ENCODE data around the gene TTYH1. TPM values are rescaled to one million over a fixed set of nuclear protein-coding genes. Genes with fewer than 3 reads are reported as not detected.

The TTYH1 gene
- total RNA-seq, 1 experiment from 2014 or later: not detected

DNA sequence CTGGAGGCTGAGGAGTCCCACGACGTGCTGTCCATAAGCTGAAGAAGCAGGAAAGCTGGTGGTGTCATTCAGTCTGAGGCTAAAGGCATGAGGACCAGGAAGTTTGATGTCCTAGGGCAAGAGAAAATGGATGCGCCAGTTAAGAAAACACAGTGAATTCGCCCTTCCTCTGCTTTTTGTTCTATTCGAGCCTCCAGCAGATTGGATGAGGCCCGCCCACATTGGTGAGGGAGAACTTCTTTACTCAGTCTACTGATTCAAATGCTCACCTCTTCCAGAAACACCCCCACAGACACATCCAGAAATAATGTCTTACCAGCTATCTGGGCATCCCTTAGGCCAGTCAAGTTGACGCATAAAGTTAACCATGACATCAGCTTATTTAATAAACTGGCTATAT, 7.5 kb upstream of the TTYH1 start:
- Histone ChIP-seq H3K27me3 (replicated peaks) (no peaks in the 10 kb centered on the region), H3K36me3 (no peaks in the 10 kb centered on the region), H3K4me3 (no peak overlapping the region), H3K9me3 (replicated peaks) (no peaks in the 10 kb centered on the region), H3K27ac (no peak overlapping the region), H3K4me1 (replicated peaks) (no peaks in the 10 kb centered on the region)
- no peak for DNase-seq (ENCODE audit: low read depth in 1 of 2, low spot score in 2 of 2)

DNA sequence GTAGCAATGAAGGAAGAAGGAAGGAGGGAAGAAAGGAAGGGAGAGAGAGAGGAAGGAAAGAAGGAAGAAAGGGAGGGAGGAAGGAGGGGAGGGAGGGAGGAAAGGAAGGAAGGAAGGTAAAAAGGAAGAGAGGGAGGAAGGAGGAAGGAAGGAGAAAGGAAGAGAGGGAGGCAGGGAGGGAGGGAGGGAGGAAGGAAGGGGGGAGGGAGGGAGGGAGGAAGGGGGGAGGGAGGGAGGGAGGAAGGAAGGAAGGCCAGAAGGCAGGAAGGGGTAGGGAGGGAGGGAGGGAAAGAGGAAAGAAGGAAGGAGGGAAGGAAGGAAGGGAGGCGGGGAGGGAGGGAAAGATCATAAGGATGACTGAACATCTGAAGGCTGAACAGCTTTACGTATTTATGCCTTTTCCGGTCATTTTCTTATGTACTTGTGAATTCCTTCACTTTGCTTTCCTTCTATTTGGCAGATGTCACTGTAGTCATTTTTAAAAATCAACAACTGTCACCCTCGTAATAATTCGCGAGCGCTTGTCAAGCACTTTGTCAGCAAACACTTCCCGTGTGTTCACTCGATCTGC, 6.7 kb upstream of the TTYH1 start:
- Histone ChIP-seq H3K27me3 (replicated peaks) (no peaks in the 10 kb centered on the region), H3K9me3 (replicated peaks) (no peaks in the 10 kb centered on the region), H3K4me3 (no peak overlapping the region), H3K4me1 (replicated peaks) (no peaks in the 10 kb centered on the region), H3K36me3 (no peaks in the 10 kb centered on the region), H3K27ac (no peak overlapping the region)
- DNase-seq (ENCODE audit: low read depth in 1 of 2, low spot score in 2 of 2): no peak

DNA sequence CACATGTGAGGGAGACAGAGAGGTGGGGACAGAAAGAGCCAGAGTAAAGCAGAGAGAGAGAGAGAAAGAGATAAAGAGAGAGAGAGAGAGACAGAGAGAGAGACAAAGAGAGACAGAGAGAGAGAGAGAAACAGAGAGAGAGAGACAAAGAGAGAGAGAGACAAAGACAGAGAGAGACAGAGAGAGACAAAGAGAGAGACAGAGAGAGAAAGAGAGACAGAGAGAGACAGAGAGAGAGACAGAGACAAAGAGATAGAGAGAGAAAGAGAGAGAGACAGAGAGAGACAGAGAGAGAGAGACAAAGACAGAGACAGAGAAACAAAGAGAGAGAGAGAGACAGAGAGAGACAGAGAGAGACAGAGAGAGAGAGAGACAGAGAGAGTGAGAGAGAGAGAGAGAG, 4.2 kb upstream of the TTYH1 start:
- peaks cover 14% of the 10 kb centered on the region for H3K27me3 ChIP-seq (replicated peaks)
- H3K27ac ChIP-seq: no peak overlapping the region
- H3K4me3 ChIP-seq: no peak overlapping the region
- DNase-seq (ENCODE audit: low read depth in 1 of 2, low spot score in 2 of 2): no peak
- H3K36me3 ChIP-seq: no peaks in the 10 kb centered on the region
- H3K9me3 ChIP-seq (replicated peaks): no peaks in the 10 kb centered on the region
- no peaks in the 10 kb centered on the region for H3K4me1 ChIP-seq (replicated peaks)

DNA sequence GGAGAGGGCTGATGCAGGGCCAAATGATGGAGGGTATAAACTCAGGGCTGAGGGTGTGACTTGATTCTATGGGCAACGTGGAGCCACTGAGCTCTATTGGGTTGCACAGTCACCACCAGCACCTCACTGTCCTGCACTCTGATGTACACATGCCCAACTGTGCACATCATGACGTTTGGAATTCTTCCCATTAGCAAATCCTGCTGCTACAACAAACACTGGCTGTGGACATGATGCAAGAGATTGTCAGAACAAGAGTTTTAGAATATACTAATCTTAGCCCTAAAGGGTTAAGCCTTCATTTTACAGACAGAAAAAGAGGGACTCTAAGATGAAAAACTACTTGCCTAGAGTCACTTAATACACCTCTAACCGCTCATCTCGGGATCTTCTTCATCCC, 2.4 kb upstream of the TTYH1 start:
- peaks cover 32% of the 10 kb centered on the region for H3K27me3 ChIP-seq (replicated peaks)
- no peaks in the 10 kb centered on the region for H3K9me3 ChIP-seq (replicated peaks)
- DNase-seq (ENCODE audit: low read depth in 1 of 2, low spot score in 2 of 2): no peak

DNA sequence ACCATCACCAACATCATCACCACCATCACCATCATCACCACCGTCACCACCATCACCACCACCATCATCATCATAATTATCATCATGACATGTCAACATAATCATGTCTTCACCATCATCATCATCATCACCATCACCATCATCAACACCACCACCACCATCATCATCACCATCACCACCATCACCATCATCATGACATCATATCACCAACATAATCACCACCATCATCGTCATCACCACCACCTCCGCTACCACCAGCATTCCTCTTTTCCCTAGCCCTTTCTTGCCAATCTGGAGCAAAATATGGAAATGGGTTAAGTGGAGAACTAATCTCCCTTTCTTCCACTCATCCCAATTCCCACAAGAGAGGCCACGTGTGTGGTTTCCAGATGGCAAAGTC, 1.1 kb upstream of the TTYH1 start:
- Histone ChIP-seq H3K36me3 (no peaks in the 10 kb centered on the region), H3K27ac (no peak overlapping the region), H3K27me3 (replicated peaks) (peaks cover 40% of the 10 kb centered on the region), H3K4me3 (no peak overlapping the region), H3K9me3 (replicated peaks) (no peaks in the 10 kb centered on the region), H3K4me1 (replicated peaks) (no peaks in the 10 kb centered on the region)
- DNase-seq (ENCODE audit: low read depth in 1 of 2, low spot score in 2 of 2): no peak

More for the DNA sequence above, 2.4 kb upstream of the TTYH1 start:
- no peaks in the 10 kb centered on the region for H3K4me1 ChIP-seq (replicated peaks)
- H3K4me3 ChIP-seq: no peak overlapping the region
- H3K27ac ChIP-seq: no peak overlapping the region
- no peaks in the 10 kb centered on the region for H3K36me3 ChIP-seq

DNA sequence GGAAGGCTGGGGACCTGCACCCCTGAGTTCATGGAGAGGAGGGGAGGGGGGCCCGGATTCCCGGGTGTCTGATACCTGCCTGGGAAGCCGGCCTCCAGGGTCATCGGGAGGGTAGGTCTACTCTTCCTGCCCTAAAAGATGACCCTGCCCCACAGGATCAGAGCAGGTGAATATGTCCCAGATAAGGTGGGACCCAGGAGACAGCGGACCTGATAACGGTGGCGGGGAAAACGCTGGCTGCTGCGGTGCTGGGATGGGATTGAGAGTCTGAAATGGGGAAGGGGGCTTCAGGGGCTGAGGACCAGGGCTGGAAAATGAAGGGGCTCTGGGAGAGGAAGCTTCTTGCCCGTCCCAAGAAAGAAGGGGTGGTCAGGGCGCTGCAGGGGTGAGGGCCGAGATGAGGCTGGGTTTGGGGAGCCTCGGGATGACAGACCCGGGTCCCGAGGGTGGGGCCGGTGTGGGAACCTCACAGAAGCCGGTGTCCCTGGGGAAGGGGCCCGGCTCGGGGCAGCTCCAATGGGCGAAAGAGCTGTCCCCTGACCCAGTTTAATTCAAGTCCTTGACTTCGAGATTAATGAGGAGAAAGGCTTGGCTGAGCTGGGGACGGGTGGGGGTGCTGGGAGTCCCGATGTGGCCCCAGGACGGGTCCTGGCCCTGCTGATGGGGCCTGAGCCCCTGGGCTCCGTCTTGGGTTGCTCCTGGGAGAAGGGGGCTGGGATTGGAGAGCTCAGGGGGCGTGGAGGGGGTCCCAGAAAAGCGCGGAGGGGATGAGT, 823 bp downstream of the TTYH1 start:
- Histone ChIP-seq H3K36me3 (no peaks in the 10 kb centered on the region), H3K4me1 (replicated peaks) (no peaks in the 10 kb centered on the region), H3K4me3 (no peak overlapping the region), H3K9me3 (replicated peaks) (no peaks in the 10 kb centered on the region), H3K27me3 (replicated peaks) (peaks cover 55% of the 10 kb centered on the region), H3K27ac (no peak overlapping the region)
- no peak for DNase-seq (ENCODE audit: low read depth in 1 of 2, low spot score in 2 of 2)

DNA sequence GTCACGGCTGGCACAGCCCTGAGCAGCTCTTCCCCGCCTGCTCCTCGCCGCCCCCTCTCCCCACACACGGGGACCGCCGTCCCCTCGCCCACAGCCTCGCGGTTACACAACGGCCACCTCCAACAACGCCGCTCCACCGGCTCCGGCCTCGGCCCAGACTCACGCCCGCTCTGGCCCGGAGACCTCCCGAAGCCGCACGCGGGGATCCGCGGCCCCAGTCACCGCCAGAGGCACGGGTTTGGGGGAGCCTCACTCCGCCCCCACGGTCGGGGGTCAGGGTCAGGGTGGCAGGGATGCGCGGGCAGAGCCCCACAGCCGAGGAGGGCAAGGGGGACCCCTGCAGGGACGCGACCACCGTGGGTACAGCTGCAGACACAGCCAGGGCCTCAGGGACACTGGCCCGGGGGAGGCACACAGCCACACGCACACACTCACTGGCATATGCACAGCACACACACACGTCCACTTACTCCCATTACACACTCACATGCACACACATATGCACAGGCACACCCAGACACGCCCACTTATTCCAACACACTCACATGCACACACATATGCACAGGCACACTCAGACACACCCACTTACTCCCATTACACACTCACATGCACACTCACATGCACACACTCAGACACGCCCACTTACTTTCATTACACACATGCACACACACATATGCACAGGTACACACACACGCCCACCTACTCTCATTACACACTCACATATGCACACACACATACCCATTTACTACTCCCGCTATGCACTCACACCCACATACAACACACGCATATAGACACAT, 1.6 kb downstream of the TTYH1 start:
- DNase-seq (ENCODE audit: low read depth in 1 of 2, low spot score in 2 of 2): no peak
- Histone ChIP-seq H3K27me3 (replicated peaks) (peaks cover 63% of the 10 kb centered on the region), H3K9me3 (replicated peaks) (no peaks in the 10 kb centered on the region), H3K4me1 (replicated peaks) (no peaks in the 10 kb centered on the region), H3K4me3 (no peak overlapping the region), H3K36me3 (no peaks in the 10 kb centered on the region), H3K27ac (no peak overlapping the region)

DNA sequence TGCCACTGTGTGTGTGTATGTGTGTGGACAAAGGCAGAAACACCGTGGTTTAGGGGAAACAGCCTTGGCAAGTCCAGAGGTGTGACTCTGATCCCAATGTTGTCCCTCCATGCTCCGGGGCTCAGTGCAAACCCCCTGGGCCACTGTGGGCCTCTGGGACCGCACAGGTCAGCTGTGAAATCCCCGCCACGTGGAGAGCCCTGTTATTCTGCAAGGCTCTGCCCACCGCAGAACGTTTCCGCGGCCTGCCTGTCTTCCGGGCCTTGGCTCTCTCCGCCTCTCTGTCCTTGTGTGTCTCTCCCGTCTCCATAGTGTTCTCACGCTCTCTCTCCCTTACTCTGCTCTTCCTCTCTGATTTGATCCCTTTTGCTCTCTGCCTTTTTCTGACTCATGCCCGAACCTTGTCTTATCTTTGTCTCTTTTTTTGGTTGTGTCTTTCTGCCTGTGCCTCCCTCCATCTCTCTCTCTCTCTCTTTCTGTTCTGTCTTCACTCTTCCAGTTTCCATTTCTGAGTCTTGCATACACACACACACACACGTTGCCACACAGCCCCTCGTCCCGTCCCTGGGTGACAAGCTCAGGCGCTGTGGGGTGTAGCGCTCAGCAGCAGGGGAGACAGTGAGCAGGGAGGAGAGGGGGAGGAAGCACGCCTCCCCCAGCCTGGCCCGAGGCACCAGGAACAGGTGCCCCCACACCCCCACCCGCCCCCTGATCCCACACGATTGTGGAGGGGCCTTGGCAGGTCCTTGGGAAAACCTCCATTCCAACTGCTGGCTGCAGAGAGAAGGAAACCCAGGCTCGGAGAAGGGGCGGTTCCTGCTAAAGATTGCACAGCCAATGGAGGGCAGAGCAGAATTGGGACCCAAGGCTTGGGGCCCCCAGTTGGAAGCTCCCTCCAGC, 3.0 kb downstream of the TTYH1 start:
- no peaks in the 10 kb centered on the region for H3K36me3 ChIP-seq
- H3K4me1 ChIP-seq (replicated peaks): no peaks in the 10 kb centered on the region
- DNase-seq (ENCODE audit: low read depth in 1 of 2, low spot score in 2 of 2): no peak
- no peaks in the 10 kb centered on the region for H3K9me3 ChIP-seq (replicated peaks)
- no peak overlapping the region for H3K27ac ChIP-seq
- H3K27me3 ChIP-seq (replicated peaks): peaks cover 65% of the 10 kb centered on the region
- H3K4me3 ChIP-seq: no peak overlapping the region

DNA sequence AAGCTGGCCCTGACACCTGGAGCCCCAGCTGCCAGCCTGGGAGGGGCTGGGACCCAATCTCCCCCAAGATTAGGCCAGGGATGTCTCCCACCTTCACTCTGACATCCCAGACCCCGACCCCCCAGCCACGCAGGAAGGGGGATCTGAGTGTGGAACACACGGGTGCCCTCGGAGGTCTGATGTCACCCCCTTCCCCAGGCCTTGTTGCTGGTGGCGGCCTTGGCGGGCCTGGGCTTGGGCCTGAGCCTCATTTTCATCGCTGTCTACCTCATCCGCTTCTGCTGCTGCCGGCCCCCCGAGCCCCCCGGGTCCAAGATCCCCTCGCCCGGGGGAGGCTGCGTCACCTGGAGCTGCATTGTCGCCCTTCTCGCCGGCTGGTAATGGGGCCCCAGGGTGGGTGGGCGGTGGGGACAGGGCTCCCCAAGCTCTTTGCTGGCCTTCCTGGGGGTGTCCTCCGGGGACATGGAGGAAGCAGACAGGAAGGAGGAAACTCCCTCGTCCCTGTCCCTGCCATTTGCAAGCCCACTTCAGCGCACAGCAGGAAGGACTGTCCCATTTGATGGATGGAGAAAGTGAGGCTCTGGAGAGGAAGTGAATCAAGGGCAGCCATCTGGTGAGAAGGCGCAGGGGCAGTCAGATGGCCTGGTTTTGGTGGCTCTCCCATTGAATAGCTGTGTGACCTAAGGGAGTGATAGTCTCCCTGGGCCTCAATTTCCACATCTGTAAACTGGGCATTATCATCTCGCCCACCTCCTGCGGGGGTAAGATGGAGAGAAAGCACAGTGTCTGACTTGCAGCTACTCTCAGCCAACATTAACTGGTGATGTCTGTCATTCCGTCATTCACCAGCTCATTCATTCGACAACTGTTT, 3.9 kb downstream of the TTYH1 start:
- no peaks in the 10 kb centered on the region for H3K36me3 ChIP-seq
- no peak for DNase-seq (ENCODE audit: low read depth in 1 of 2, low spot score in 2 of 2)
- no peaks in the 10 kb centered on the region for H3K4me1 ChIP-seq (replicated peaks)
- H3K9me3 ChIP-seq (replicated peaks): no peaks in the 10 kb centered on the region
- H3K27ac ChIP-seq: no peak overlapping the region
- H3K27me3 ChIP-seq (replicated peaks): peaks cover 67% of the 10 kb centered on the region
- no peak overlapping the region for H3K4me3 ChIP-seq

DNA sequence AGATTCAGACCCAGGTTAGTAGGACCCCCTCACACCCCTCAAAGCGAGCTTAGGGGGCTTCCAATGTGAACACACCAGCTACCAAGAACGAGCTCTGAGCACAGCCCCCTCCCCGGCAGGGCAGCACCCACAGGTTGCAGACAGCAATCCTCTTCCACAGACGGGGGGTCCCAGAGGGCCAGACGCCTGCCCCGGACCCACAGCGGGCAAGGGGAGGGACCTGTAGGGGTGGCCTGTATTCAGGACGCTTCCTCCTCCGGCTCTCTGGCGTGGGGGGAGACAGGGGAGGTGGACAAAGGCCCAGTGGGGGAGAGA, 4.8 kb downstream of the TTYH1 start:
- Histone ChIP-seq H3K27ac (no peak overlapping the region), H3K4me1 (replicated peaks) (no peaks in the 10 kb centered on the region), H3K27me3 (replicated peaks) (peaks cover 62% of the 10 kb centered on the region), H3K36me3 (no peaks in the 10 kb centered on the region), H3K4me3 (no peak overlapping the region), H3K9me3 (replicated peaks) (no peaks in the 10 kb centered on the region)
- no peak for DNase-seq (ENCODE audit: low read depth in 1 of 2, low spot score in 2 of 2)

DNA sequence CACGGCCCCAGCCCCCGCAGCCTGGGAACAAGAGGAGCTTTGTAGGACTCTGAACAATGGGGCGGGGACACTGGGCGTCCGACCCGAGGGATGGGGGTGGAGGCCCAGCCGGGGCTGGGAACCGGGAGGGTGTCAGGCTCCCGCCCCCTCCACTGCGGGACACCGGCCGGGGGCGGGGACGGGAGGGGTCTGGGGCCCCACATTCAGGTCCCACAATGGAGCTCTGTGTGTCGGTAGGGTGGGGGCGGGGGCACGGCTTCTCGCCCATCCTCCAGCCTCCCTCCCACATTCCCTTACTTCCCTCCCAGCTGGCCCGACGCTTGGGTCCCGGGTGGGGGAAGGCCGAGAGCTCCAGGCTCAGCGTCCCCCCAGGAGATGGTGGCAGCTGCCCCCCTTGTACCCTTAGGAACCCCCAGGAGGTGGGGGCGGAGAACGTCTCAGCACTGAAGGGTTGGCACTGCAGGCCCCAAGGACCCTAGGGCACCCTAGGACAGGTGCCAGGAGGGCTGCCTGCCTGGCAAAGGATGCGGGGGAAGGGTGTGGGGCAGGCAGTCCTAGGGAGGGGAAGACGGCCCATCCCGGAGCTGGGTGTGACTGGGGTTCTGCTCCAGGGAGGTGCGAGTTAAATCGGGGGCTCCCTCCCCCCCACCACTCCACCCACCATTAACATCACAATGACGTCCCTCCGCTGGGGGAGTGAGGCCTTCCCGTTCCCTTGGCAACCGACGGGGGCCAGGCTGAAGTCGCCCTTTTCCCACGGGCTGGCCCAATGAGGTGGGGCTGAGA, 5.3 kb downstream of the TTYH1 start:
- no peaks in the 10 kb centered on the region for H3K9me3 ChIP-seq (replicated peaks)
- no peak overlapping the region for H3K27ac ChIP-seq
- H3K4me3 ChIP-seq: no peak overlapping the region
- no peaks in the 10 kb centered on the region for H3K4me1 ChIP-seq (replicated peaks)
- H3K36me3 ChIP-seq: no peaks in the 10 kb centered on the region
- DNase-seq (ENCODE audit: low read depth in 1 of 2, low spot score in 2 of 2): no peak
- peaks cover 59% of the 10 kb centered on the region for H3K27me3 ChIP-seq (replicated peaks)

DNA sequence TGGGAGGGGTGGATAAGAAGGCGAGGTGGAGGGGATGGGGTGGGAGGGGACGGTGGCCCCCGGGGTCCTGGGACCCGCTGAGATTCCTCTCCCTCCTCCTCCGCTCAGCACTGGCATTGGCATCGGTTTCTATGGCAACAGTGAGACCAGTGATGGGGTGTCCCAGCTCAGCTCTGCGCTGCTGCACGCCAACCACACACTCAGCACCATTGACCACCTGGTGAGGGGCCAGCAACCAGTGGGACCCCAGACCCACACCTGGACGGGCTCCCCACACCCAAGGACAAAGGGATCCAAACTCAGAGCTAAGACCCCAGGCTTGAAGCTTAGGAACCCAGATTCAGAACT, 5.9 kb downstream of the TTYH1 start:
- Histone ChIP-seq H3K27me3 (replicated peaks) (peaks cover 59% of the 10 kb centered on the region), H3K4me1 (replicated peaks) (no peaks in the 10 kb centered on the region), H3K9me3 (replicated peaks) (no peaks in the 10 kb centered on the region), H3K36me3 (no peaks in the 10 kb centered on the region), H3K4me3 (no peak overlapping the region), H3K27ac (no peak overlapping the region)
- DNase-seq (ENCODE audit: low read depth in 1 of 2, low spot score in 2 of 2): no peak

All from SJSA1 (cell line).